Osteoblast (primary cell): ENCODE data around the gene TNFRSF19. TPM values are rescaled to one million over a fixed set of nuclear protein-coding genes. Genes with fewer than 3 reads are reported as not detected.
A peak's percentile ranks its signal among the peaks of the same experiment; 100 is the strongest.

Source experiments
- DNase-seq: peaks from one replicate; pipeline ENCODE4 v3.0.0; 2011; ENCODE audit warnings: low spot score, mixed read lengths; ENCODE audit not compliant: insufficient read length; ENCODE audit errors: missing footprints
- H2AFZ ChIP-seq: 2 replicates; pipeline ENCODE4 v1.6.0; 2011; ENCODE audit warnings: mild to moderate bottlenecking, low read length
- H3K27ac ChIP-seq: 2 replicates; pipeline ENCODE4 v1.5.1; 2011; ENCODE audit warnings: mild to moderate bottlenecking, low read depth, low read length, moderate library complexity
- H3K27me3 ChIP-seq: 2 replicates; pipeline ENCODE4 v1.6.0; 2012; ENCODE audit warnings: mild to moderate bottlenecking, control low read depth, inconsistent platforms, low read length, moderate library complexity; ENCODE audit not compliant: insufficient read depth
- H3K36me3 ChIP-seq: 2 replicates; pipeline ENCODE4 v1.5.1; 2011; ENCODE audit warnings: mild to moderate bottlenecking, low read length, control low read depth, moderate library complexity; ENCODE audit not compliant: insufficient read depth
- H3K4me1 ChIP-seq: 2 replicates; pipeline ENCODE4 v1.5.1; 2011; ENCODE audit warnings: mild to moderate bottlenecking, low read length, control low read depth, moderate library complexity; ENCODE audit not compliant: insufficient read depth
- H3K4me2 ChIP-seq: 2 replicates; pipeline ENCODE4 v1.6.0; 2011; ENCODE audit warnings: mild to moderate bottlenecking, low read length; ENCODE audit not compliant: insufficient read depth
- H3K4me3 ChIP-seq: fragments of 200-600 bp; sonication (generic); 3 replicates; pipeline ENCODE4 v1.5.1; 2012; ENCODE audit warnings: mild to moderate bottlenecking, low read length, inconsistent platforms; ENCODE audit not compliant: insufficient read depth
- H3K79me2 ChIP-seq: 2 replicates; pipeline ENCODE4 v1.6.0; 2012; ENCODE audit warnings: mild to moderate bottlenecking, low read length, control low read depth, inconsistent platforms; ENCODE audit not compliant: insufficient read depth
- H3K9me3 ChIP-seq: 2 replicates; pipeline ENCODE4 v1.5.1; 2011; ENCODE audit warnings: low read depth, low read length, control low read depth
- H4K20me1 ChIP-seq: 2 replicates; pipeline ENCODE4 v1.6.0; 2012; ENCODE audit warnings: mild to moderate bottlenecking, low read length, control low read depth; ENCODE audit not compliant: insufficient read depth
- total RNA-seq: library from RNA; depleted of rRNA; stranded (reverse); fragments of >200 nt; gene quantifications from 2 replicates; pipeline ENCODE4 v1.2.3, GENCODE V29; 2012
- TF ChIP-seq, protein P1 (sequence below): IDR thresholded peaks from 2 replicates; pipeline ENCODE4 v1.5.1; 2011; ENCODE audit warnings: mild to moderate bottlenecking, low read depth, low read length, moderate library complexity; ENCODE audit errors: extremely low read depth

TNFRSF19 gene
- total RNA-seq, 1 donor: 73.8 TPM

DNA sequence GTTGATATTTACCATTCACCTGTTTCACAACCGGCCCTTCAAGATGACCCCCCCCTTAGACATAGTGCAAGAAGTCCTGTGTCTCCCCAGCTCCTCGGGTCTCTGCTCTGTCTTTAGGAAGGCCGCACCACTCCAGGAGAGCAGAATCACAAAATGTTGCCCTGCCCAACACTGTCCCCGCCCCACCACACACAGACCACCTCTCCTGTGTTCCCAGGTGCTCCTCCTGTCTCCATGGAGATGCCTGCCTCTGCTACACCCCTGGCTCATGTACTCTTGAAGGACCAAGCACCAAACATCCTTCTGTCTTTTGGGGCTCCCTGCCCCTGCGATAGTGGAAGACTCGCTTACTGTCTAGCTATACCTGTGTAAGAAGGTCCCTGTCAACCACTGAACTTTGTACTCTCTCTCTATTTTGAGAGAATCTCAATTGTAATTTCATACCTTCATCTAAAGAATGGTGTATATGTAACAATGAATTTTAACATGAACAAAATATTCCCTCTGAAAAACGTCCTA lies 9.6 kb upstream of the TNFRSF19 start:
- no peak overlapping the region for H3K27ac ChIP-seq
- no peaks in the 10 kb centered on the region for H3K27me3 ChIP-seq
- H4K20me1 ChIP-seq: no peaks in the 10 kb centered on the region
- no peak for DNase-seq
- H3K4me3 ChIP-seq: no peak overlapping the region
- H2AFZ ChIP-seq: no peak overlapping the region
- H3K36me3 ChIP-seq: no peaks in the 10 kb centered on the region
- peaks cover 8% of the 10 kb centered on the region for H3K4me1 ChIP-seq
- no peaks in the 10 kb centered on the region for H3K79me2 ChIP-seq
- TF ChIP-seq, protein P1, sequence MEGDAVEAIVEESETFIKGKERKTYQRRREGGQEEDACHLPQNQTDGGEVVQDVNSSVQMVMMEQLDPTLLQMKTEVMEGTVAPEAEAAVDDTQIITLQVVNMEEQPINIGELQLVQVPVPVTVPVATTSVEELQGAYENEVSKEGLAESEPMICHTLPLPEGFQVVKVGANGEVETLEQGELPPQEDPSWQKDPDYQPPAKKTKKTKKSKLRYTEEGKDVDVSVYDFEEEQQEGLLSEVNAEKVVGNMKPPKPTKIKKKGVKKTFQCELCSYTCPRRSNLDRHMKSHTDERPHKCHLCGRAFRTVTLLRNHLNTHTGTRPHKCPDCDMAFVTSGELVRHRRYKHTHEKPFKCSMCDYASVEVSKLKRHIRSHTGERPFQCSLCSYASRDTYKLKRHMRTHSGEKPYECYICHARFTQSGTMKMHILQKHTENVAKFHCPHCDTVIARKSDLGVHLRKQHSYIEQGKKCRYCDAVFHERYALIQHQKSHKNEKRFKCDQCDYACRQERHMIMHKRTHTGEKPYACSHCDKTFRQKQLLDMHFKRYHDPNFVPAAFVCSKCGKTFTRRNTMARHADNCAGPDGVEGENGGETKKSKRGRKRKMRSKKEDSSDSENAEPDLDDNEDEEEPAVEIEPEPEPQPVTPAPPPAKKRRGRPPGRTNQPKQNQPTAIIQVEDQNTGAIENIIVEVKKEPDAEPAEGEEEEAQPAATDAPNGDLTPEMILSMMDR: no peak
- H3K9me3 ChIP-seq: no peaks in the 10 kb centered on the region
- H3K4me2 ChIP-seq: no peak overlapping the region

DNA sequence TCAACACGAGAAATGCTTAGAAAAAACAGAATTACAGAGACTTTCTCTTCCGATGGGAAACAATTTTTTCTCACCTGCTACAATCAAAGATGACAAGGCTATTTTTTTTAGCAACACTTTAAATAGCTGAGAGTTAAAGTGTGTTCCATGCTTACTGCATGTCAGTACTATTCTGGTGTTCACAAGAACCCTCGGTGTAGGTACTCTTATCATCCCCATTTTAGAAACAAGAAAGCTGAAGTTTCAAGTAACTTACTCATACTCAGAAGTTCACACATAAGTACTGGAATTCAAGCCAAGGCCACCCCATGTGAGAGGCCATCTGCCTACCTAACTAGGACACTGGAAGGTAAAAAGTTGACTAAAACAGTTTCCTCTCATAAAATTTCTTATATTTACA lies 9.0 kb upstream of the TNFRSF19 start:
- H3K4me2 ChIP-seq: no peak overlapping the region
- TF ChIP-seq, protein P1: no peak

DNA sequence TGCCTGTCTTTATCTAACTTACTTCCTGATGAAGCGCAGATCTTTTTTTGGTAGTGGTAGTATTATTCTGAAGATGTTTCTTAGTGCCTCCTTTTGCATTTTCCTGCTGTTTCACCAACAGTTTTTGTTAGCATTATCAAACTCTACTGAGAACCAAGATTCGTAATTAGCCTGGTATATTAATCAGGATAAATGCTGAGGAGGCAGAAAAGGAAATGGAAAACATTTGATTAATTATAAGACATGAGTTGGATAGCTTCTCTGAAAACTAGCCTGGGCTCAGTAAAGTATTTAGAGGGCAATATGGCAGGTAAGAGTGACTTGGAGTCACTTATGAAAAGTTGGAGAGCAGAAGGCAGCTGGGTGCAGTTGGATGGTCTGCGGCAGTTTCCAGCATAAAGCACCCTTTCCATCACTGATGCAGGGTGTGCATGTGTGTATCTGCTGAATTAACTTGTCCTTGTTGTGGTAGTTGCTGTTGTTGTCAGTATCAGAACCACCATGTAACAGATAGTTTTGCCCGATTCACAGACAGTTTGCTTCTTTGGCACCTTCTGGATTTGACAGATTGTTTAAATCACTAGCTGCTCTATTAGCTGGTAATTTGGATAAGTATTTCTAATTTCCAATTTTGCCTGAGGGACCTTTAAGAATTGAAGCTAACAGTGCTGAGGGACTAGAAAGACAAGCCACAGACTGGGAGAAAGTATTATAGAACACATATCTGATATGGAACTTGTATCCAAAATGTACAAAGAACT lies 6.9 kb upstream of the TNFRSF19 start:
- no peaks in the 10 kb centered on the region for H3K79me2 ChIP-seq
- no peak overlapping the region for H3K4me2 ChIP-seq
- TF ChIP-seq, protein P1: no peak
- H3K9me3 ChIP-seq: no peaks in the 10 kb centered on the region
- no peaks in the 10 kb centered on the region for H3K36me3 ChIP-seq
- no peaks in the 10 kb centered on the region for H4K20me1 ChIP-seq
- H3K4me3 ChIP-seq: no peak overlapping the region
- DNase-seq: no peak
- H2AFZ ChIP-seq: no peak overlapping the region
- no peak overlapping the region for H3K27ac ChIP-seq
- peaks cover 8% of the 10 kb centered on the region for H3K4me1 ChIP-seq
- H3K27me3 ChIP-seq: no peaks in the 10 kb centered on the region

More for the DNA sequence above, 9.0 kb upstream of the TNFRSF19 start:
- DNase-seq: no peak
- no peaks in the 10 kb centered on the region for H4K20me1 ChIP-seq
- no peak overlapping the region for H3K27ac ChIP-seq
- no peaks in the 10 kb centered on the region for H3K36me3 ChIP-seq
- H3K9me3 ChIP-seq: no peaks in the 10 kb centered on the region
- H2AFZ ChIP-seq: no peak overlapping the region
- no peaks in the 10 kb centered on the region for H3K79me2 ChIP-seq
- no peak overlapping the region for H3K4me3 ChIP-seq
- peaks cover 8% of the 10 kb centered on the region for H3K4me1 ChIP-seq
- H3K27me3 ChIP-seq: no peaks in the 10 kb centered on the region

DNA sequence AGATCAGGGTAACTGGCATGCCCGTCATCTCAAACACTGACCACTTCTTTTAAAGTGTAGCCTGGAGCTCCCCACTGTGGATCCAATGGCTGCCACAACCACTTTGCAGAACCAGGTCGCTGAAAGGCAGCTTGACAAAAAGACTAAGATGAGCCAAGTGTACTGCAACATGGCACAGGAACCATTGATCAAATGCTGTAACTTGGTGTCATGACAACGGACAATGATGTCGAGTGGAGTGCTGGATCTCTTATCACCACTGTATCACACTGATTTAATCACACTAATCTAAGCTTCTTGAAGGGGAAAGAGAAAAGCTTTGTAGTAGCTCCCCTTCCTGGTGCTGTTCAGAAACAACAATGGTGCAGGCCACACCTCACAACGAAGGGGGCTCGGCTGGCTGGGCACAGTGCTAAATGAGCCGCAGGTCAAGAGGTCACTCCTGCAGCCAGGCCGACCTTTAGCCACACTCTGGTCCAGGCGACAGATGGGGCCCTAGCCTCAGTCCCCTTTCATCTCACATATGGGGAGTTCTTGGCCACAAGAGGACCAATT lies 2.2 kb upstream of the TNFRSF19 start:
- Histone ChIP-seq H3K4me1 (peaks cover 3% of the 10 kb centered on the region), H4K20me1 (no peaks in the 10 kb centered on the region), H3K27me3 (no peaks in the 10 kb centered on the region), H3K4me2 (no peak overlapping the region), H3K27ac (no peak overlapping the region), H3K9me3 (no peaks in the 10 kb centered on the region), H3K4me3 (no peak overlapping the region), H3K79me2 (no peaks in the 10 kb centered on the region), H2AFZ (no peak overlapping the region), H3K36me3 (no peaks in the 10 kb centered on the region)
- no peak for DNase-seq
- TF ChIP-seq, protein P1: peak; percentile 30
